Stimulated activated CD4-positive, alpha-beta T cell treated with anti-CD3 and anti-CD28 coated beads, TNF-alpha, amount 100 ng/mL, for 24 hours (primary cell): ENCODE data around the gene FCHSD2.

Experiments
- DNase-seq, 3 experiments: peaks; one replicate each; pipeline ENCODE4 v3.0.0-alpha.2; 2020; ENCODE audit warnings: low read depth in 3 of 3

The FCHSD2 gene

DNA sequence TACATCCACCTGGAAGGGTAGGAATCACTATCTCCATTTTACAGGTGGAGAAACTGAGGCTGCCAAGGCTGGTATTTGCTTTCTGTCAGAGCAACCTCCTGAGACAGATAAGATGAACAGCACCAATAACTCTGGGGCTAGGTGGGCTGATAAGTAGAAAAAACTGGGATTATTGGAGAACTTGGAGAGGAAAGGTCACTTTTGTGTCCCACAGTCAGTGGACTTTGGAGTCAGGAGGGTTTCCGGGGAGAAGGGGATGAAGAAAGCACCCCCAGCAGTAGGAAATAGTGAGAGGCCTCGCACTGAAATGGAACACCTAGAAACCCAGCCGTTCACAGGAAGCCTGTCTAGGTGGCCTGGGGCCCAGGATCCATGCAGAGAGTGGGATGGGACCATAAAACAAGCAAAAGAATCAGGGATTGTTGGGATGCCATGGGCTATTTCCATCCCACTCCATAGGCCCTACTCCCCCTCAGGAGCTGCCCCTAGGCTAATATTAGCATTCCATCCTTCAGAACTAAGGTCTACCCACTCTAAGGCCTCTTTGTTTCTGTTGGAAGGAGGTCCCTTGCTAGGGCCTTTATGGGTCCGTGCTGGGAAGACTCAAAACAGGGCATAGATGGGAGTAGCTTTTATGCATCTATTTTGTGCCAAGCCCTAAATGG lies 31.0 kb upstream of the FCHSD2 start:
- DNase-seq: no peak

DNA sequence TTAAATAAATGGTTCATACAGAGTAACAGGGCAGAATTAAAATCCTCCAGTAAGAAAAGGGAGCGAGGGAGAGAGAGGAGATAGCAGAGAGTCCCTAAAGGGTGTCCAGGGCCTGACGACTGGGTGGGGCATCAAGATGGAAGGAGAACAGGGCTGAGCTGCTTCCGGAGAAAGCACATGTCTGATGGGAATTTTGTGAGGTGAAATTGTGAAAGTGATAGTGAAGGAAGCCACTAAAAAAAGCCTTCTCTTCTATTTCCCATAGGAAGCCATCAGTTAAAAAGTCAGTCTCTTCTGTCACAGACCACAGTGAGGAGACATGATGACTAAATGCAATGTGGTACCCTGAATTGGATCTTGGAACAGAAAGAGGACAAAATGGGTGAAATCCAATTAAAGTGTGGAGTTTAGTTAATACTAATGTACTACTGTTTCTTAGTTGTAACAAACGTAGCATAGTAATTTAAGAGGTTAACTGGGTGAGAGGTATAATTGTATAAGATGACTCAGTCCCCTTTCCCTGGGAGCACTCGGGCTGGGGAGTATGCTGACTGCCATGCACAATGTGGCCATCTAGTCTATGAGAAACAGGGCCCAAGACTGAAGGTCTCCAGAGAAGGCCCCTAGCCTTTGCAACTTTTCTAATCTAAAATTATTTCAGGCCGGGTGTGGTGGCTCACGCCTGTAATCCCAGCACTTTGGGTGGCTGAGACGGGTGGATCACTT lies 29.5 kb upstream of the FCHSD2 start:
- DNase-seq: no peak

DNA sequence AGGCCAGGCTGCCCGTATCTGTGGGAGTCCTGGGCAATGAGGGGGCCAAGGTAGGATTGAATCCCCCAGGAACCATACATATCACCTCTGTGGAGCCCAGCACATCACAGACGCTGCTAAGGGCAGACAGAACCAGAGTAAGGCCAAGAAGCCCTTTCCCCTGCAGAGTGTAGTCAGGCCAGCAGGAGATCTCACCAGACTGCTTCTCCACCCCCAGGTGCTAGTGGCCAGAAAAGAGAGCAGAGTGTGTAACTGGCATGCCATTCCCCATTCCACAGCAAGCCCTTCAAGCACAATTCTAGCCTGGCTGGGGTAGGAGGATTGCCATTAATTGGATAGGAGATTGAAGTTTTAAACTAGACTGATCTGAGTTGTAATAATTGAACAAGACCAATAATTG lies 28.0 kb upstream of the FCHSD2 start:
- DNase-seq: no peak

DNA sequence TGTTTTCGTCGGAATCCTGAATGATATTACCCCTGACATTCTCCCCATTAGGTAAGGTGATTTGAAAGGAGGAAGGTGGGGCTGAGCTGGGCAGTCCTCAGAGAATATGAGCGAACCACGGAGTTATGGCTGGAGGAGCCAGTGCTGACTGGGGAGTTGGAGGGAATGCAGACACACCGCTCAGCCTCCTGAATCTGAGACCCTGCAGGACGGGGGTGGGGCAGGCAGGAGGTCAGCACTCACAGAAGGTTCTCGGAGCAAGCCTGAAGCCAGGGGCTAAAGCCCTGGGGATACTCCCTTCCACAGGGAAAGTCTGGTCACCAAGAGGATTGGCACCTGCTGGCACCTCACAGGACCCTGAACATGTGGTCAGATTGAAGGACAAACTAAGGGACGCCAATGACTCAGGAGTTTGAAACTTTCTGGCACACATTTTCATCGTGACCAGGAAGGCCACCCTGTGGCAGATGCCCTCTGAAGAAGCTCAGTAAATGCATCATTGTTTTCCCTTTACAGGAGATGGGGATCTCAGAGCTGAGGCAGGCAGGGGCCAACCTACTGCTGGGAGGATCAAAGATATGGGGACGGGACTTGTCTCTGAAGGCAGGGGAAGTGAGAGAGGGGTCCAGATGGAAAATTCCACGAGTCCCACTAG lies 26.9 kb upstream of the FCHSD2 start:
- DNase-seq: no peak

- no peak for DNase-seq
These were observed 25.3 kb upstream of the FCHSD2 start for GRCh38 chr11:73167363-73167954.

- no peak for DNase-seq
These were observed 22.9 kb upstream of the FCHSD2 start for GRCh38 chr11:73164803-73165540.

- DNase-seq: no peak
These were observed 21.6 kb upstream of the FCHSD2 start for GRCh38 chr11:73163638-73164174.

DNA sequence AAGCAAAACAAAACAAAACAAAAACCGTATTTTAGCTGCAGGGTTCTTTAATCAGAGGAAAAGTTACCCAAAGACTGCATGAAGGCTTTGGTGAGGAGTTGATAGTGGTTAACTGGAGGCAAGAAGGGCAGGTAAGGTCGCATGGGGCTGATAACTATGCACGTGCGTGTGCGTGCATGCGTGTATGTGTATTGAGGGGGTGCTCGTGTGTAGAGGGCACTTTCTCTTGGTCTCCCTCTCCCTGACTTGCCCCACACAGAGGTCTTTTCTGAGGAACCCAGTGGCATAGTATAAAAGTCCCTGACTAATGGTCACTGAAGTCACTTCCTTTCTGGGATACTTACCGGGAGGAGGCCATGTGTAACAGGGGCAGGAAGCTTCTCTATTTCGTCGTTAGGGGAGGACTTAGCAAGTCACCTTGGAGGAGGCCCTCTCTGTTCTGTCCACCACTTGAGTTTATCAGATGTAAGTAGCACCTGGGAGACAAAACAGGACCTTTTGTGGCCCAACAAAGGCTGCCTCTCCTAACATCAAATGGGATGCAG lies 20.1 kb upstream of the FCHSD2 start:
- DNase-seq: no peak

DNA sequence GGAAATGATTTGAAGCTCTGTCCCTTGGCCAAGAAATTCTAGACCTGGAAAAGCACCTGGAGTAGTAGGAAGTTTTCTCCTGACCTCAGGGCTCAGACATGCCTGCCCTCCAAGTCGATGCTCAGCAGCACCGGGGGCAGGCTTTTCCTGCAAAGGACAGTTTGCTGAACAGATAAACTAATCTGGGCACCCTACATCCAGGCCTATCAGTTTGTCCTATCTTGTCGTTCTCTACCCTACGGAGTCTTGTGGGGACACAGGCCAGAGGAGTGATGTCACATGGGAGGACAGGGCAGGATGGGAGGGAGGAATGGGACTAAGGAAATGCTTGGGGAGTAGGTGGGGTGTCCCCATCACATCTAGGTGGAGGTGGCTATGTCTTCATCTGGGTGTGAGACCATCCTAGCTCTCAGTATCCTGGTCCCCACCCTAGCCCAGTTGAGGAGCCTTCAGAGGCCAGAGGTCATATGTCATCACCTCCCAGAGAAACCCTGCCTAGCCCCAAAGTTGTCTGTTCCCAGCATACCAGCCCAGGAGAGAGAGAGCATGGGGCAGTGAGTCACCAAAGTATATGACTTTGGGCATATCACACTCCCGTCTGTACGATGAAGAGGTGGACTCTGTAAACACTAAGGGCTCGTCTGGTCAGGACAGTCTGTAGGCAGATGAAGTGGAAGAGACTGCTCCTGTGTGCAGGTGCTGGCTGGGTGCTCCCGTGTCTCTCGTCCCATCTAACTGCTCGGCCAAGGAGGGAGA lies 18.1 kb upstream of the FCHSD2 start:
- no peak for DNase-seq

DNA sequence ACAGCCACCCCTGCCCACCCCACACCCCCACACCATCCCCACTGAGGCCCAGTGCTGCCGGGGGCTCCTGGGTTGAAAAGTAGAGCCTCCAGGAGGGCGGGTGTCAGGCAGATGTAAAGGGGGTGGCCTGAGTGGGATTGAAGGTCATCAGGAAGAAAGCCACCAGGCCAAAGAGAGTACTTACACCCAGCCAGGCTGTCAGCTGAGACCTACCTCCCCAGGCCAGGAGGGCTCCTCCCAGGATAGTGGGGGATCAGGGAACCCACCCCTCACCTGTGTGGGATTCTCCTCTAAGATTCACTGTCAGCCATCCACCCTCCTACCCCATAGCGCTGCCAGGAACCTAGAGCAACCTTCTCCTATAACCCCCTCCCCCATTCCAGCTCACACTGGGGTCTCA lies 17.2 kb upstream of the FCHSD2 start:
- DNase-seq: no peak

DNA sequence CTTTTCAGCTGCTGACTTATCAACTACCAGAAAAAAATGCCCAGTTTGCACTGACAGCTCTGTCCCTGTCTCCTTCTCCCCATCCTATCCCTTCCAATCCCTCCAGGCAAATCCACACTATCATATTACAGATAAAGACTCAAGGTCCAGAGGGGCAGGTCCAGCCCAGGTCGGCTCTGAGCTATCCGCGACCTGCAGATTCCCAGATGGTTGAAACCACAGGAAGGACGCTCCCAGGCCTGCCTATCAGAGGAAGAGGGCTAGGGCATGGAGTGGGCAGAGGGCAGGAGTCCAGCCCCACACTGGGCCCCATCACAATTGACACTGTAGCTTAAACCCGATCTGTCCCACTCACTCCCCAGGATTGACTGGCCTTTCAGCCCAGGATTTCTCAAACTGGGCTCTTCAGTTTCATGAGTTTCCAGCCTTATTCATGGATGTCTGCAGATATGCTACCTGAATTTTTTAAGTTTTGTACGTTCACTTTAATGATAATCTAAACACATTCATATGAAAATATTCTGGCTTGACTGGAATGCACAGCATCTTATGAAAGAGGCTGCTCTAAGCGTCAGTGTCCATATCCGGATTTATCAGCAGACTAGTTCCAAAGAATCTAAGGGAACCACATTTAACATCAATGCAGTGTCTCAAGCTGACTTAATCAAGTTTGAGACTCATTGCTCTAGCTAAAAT lies 16.4 kb upstream of the FCHSD2 start:
- no peak for DNase-seq

GRCh38 chr11:73157101-73158010 lies 15.2 kb upstream of the FCHSD2 start:
- DNase-seq: no peak

DNA sequence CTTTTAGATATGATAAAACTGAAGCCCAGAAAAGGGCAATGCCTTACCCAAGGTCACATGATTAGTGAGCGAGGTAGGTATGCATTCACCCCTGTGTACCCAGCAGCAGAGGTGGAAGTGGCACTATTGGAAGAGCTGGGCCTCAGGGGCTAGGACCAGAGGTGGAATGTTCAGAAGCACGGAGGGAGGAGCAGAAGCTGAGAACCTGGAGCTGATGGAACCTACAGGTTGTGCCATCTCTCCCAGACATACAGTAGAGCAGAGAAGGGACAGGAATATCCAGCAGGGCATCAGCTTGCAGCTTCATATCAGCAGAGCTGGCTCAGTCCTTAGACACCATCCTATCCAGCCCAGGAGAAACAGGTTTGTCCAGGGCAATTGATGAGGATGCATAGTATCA lies 14.6 kb upstream of the FCHSD2 start:
- no peak for DNase-seq

GRCh38 chr11:73156114-73156513 lies 14.0 kb upstream of the FCHSD2 start:
- DNase-seq: no peak

- DNase-seq: no peak
These were observed 13.0 kb upstream of the FCHSD2 start for GRCh38 chr11:73155102-73155501.

GRCh38 chr11:73154178-73154577 lies 12.1 kb upstream of the FCHSD2 start:
- DNase-seq: no peak

GRCh38 chr11:73152861-73153483 lies 10.9 kb upstream of the FCHSD2 start:
- DNase-seq: peak in 1 of 3 experiments; percentile 38

- no peak for DNase-seq
These were observed 10.2 kb upstream of the FCHSD2 start for GRCh38 chr11:73152086-73152853.
